HL-60 (cell line): ENCODE results near the gene BRINP3.

Experiments used
- CTCF ChIP-seq: IDR thresholded peaks from one replicate; pipeline ENCODE4 v1.5.1; 2011; ENCODE audit warnings: low read length, control low read depth, inconsistent platforms; ENCODE audit not compliant: insufficient read depth
- GABPA ChIP-seq: IDR thresholded peaks from 2 replicates; pipeline ENCODE4 v1.6.1; 2012; ENCODE audit warnings: low read depth
- POLR2AphosphoS5 ChIP-seq: IDR thresholded peaks from 2 replicates; pipeline ENCODE4 v1.6.1; 2012; ENCODE audit warnings: low read depth
- SPI1 ChIP-seq: IDR thresholded peaks from 2 replicates; pipeline ENCODE4 v1.6.1; 2012; ENCODE audit warnings: low read depth, mild to moderate bottlenecking, borderline replicate concordance
- TF ChIP-seq, protein P1 (sequence below): IDR thresholded peaks from 2 replicates; pipeline ENCODE4 v1.6.1; 2012; ENCODE audit warnings: low read depth; ENCODE audit not compliant: insufficient replicate concordance

DNA sequence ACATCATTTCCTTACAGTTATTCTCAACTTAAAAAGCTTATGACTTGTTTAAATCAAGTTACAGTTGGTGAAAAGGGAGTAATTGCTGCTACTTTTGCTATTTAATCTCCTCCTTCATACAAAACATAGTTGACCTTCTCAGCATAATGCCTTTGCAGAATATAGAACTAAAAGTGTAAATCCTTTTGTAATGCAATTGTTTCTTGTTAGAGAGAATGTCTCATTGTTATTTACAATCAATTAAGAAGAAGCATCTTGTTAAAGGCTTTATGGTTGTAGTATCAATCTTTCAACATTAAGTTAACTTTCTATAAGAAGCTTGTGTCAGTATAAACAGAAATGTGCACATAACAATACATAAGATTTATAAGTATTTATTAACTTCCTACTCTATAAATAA lies 360.7 kb downstream of the BRINP3 start:
- TF ChIP-seq CTCF (no peak), POLR2AphosphoS5 (no peak), GABPA (no peak), SPI1 (no peak)
- TF ChIP-seq, protein P1, sequence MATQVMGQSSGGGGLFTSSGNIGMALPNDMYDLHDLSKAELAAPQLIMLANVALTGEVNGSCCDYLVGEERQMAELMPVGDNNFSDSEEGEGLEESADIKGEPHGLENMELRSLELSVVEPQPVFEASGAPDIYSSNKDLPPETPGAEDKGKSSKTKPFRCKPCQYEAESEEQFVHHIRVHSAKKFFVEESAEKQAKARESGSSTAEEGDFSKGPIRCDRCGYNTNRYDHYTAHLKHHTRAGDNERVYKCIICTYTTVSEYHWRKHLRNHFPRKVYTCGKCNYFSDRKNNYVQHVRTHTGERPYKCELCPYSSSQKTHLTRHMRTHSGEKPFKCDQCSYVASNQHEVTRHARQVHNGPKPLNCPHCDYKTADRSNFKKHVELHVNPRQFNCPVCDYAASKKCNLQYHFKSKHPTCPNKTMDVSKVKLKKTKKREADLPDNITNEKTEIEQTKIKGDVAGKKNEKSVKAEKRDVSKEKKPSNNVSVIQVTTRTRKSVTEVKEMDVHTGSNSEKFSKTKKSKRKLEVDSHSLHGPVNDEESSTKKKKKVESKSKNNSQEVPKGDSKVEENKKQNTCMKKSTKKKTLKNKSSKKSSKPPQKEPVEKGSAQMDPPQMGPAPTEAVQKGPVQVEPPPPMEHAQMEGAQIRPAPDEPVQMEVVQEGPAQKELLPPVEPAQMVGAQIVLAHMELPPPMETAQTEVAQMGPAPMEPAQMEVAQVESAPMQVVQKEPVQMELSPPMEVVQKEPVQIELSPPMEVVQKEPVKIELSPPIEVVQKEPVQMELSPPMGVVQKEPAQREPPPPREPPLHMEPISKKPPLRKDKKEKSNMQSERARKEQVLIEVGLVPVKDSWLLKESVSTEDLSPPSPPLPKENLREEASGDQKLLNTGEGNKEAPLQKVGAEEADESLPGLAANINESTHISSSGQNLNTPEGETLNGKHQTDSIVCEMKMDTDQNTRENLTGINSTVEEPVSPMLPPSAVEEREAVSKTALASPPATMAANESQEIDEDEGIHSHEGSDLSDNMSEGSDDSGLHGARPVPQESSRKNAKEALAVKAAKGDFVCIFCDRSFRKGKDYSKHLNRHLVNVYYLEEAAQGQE = no peak
